GM18517 (cell line): Measurements from ENCODE around the gene URAD.
"Not testable (repeated sequence)": the region's sequence is repeated elsewhere in the genome, so short reads cannot be mapped to it uniquely, and the experiment has no call there.

Experiments
- ATAC-seq: cut with Tn5 transposase; IDR thresholded peaks from one replicate; pipeline ENCODE4 v1.9.1; 2021; ENCODE audit warnings: mild to moderate bottlenecking, moderate library complexity; ENCODE audit not compliant: unreplicated experiment

Gene URAD, protein sequence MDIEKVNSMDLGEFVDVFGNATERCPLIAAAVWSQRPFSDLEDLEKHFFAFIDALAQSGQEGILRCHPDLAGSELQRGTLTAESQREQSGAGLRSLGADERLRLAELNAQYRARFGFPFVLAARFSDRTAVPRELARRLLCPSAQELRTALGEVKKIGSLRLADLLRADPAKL

DNA sequence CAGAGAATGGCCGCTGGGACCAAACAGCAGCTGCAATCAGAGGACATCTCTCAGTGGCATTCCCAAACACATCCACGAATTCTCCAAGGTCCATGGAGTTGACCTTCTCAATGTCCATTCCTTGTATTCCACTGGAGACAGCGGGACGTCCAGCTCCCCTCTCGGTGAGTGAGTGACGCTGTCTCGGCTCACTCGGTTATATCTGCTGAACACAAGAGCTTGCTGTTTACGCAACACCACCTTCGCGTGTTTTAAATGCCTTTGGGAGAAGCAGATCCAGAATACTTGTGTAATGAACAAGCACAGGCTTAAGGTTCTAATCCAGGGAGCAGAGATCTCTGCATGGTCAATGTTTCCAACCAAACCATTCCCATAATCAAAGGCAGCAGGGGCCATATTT, at the start of gene URAD:
Gene URAD, minus strand, starts transcription at position 174 of the 400 bp plus-strand sequence. Its CDS starts 56 bp downstream, at position 118.
- no peak for ATAC-seq

DNA sequence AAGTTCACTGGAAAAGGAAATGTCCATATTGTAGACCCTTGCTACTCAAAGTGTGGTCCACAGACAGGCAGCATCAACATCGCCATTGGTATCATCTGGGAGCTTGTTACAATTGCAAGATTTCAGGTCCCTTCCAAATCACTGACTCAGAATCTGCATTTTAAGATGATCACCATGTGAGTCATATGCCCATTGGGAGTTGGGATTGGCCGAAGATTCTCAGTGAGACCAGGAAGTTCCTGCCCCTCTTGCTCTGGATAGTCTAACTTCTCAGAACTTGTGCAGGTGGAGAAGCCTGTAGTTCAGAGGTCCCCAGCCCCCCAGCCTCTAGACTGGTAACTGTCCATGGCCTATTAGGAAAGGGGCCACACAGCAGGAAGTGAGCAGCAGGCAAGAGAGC, 48.9 kb upstream of the URAD start:
- no peak for ATAC-seq

DNA sequence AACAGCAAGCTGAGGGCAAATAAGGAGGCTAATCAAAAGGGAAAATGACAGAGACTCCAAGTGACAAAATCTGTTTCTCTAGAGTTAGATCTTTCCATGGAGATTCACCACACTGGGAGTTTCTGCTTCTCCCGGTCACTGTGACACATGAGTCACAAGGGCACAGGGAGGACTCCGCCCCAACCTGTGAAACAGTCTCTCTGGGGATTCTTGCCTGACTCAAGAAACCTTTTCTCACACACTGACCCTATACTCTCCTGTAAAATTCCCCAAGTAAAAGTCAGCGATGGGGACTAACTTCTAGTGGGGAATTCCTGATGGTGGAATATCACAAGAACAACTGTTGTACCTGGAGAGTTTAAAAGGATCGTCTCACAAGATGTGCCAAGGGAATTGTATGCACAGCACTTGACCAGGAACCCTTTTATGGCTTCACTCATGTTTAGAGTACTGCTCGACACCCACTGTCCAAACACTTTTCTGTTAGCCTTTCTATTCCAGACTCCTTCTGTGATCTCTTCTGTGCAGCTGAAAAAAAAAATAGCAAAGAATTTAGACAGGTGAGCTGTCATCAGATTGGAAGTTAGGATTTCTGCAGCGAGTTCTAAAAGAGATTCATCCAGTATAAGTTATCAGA, 46.8 kb upstream of the URAD start:
- no peak for ATAC-seq

DNA sequence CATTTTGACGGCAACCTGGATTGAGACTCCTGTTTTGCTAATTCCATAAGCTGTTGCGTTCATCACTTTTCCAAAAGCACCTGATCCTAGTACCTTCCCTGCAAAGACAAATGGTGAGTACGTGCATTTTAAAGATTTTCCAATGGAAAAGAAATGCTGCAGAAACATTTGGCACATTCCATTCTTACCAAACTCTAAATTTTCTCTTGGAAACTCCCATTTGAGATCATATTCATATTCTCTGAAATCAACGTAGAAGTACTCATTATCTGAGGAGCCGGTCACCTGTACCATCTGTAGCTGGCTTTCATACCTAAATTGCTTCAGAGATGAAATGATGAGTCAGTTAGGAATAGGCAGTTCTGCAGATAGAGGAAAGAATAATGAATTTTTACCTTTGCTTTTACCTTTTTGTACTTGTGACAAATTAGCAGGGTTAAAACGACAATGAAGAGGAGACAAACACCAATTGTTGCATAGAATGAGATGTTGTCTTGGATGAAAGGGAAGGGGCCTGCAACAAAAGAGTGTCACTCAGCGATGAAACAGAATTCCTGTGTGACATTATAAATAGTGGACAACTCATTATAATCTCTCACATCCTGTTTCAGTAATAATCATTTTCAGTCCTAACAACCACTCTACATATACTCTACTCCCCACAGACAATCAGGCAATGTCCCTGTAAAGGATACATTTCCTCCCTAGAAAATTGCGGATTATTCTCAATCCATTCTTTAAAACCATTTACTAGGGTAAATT, 45.6 kb upstream of the URAD start:
- no peak for ATAC-seq

DNA sequence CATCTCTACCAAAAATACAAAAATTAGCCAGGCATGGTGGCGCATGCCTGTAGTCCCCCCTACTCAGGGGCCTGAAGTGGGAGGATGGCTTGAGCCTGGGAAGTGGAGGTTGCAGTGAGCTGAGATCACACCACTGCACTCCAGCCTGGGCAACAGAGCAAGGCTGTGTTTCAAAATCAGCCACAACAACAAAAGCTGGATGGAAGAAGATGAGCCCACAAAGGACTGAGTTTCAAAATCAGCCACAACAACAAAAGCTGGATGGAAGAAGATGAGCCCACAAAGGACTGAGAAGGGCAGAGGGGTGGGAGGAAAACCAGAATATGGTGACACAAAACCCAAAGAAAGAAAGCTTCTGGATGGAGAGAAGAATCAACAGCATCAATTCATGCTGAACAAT, 43.9 kb upstream of the URAD start:
- ATAC-seq: not testable (repeated sequence)

DNA sequence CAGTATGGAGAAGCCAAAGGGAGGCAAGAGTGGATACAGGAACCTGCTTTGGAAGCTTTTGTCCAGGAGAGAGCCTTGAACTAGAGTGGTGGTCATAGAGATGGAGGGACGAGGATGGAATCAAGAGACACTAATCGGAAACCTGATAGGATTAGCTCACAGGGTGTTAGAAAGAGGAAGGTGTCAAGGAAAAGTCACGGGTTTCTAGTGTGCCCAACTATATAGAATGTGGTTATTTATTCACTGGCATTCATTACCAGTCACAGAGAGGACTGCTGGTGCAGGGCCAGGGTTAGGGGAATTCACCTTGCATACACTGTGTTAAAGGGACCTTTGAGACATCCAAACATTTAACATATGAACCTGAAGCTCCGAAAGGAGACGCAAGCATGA, 43.4 kb upstream of the URAD start:
- no peak for ATAC-seq

DNA sequence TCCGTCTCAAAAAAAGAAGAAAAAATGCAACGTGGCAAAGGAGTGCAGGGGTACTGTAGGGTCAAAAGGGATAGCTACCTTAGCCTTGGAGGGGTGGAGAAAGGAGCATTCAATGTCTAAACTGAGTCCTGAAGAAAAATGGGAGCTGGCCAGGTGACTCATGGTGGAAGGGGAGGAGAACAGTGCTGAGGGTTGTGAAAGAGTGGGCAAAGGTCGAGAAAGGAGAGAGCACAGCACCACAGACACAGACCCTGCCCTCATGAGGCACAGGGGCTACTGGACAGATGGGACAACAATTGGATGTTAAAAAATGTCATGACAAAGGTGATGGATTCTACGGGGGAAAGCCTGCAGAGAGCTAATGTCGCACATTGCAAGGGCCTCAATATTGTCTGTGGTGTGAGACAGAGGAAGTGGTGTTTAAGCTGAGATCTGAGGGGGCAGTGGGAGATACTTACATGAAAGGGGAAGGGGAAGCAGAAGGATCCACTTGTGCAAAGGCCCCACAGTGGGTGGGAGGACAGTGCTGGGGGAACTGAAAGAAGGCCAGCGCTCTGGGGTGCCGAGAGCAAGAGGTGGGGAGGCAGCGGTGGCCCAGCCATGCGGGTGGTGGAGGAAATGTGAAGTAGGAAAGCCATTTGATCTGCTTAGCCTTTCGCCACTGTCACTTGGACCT, 42.9 kb upstream of the URAD start:
- no peak for ATAC-seq

DNA sequence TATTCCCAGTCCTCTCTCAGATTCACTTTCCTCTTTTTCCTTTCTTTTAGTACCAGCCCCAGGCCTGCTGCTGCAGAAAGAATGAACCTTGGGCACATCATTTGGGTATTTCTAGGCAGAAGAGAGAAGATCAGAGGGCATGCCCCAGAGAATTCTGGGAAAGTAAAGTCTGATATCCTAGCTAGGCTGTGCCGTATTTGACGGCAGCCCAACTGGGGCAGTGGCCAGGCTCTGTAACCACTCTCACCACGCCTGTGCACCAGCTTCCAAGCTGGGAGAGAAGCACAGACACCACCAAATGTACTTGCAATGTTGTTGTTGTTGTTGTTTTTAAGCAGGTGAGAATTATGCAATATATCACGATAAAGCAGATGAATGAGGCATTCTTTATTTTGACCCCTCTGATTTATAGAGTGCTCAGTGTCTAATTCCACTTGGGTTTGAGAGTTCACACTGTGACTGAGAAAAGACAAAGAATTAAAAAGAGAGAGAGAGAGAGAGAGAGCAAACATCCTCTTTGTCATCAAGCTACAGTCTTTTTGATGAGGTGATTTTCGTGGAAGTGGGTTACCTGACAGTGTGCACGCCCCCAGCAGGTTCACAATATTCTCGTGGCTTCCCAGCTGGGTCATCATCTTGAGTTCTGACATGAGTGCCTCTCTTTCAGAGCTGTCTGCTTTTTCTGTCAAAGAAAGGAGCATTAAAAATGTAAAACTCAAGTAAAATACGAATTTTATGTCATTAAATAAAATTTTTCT, 39.3 kb upstream of the URAD start:
- ATAC-seq: no peak

DNA sequence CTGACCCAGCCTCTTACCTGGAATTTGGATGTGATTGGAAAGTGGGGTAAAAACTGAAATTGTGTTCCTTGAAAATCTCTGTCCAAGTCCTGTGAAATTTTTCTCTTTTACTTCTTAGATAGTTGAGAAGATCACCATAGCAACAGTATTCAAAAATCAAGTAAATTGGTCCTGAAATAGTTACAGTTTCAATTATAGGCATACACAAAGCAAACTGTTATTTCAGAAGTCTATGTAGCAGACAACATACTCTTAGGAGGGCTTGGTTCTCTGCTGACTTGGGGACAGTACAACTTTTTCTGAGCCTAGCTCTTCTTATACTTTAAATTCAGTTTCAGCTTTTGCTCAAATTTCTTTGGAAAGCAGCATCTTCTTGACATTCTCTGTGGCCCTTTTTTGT, 38.6 kb upstream of the URAD start:
- ATAC-seq: peak; percentile 48

DNA sequence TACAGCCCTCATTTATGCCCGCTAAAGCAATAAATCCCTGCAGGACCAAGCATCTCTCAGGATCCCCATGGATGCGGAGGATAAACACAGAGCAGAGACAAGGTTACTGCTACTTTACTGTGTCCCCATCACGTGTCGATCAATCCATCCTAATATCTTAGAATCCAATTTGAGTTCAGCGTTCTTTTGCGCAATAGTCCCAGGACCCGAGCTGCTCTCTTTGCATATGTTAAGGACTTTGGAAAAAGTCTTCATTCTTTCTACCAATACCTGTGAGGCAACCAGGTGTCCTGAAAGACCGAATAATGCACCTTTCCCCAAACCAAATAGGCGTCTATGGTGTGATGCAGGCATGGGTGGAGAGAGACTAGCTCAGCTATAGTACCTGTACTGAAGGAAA, 38.0 kb upstream of the URAD start:
- no peak for ATAC-seq

DNA sequence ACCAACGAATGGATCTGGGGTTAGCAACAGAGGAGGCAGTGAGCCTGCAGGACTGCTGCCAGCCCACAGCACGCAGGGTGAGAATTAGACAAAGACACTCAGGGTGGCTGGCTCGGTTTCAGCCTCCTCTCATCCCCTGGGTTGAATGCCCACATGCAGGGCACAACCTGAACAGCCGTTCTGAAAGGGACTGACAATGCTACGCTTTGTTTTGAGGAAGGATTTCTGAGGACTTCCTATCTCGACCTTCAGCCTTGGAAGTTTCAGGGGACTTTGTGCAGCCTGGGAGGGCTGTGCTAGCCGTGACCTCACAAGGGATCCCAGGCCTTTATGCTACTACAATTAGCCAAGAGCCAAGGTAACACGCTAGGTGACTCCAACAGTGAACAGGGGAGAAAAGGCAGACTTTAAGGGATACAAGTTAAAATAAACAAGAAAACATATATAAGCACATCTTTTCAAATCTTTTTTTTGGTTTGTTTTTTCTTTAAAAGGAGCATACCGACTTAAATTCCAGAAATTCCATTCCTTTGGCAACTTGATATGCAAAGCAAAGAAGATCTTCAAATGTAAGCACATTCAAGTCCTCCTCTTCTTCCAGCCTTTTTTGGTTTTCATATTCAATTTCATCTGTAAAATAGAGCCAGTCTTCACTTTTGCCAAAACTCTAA, 34.5 kb upstream of the URAD start:
- no peak for ATAC-seq

DNA sequence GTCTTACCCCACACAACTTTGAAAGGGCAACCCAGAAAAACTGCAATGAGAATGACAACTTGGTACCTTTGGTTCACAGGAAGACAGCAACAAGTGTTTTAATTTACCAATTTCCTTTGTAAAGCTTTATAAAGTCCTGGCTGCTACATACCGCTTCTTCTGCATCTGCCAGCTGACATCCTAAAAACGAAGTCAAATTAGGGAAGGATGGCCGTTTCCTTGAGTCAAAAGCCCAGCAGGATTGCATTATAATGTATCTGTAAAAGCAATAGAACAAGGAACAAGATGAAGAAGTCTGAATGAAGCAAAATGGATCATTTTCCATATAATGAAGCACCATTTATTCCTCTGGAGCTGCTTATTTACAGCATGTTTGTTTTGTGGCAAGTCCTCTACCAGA, 25.8 kb upstream of the URAD start:
- ATAC-seq: no peak

DNA sequence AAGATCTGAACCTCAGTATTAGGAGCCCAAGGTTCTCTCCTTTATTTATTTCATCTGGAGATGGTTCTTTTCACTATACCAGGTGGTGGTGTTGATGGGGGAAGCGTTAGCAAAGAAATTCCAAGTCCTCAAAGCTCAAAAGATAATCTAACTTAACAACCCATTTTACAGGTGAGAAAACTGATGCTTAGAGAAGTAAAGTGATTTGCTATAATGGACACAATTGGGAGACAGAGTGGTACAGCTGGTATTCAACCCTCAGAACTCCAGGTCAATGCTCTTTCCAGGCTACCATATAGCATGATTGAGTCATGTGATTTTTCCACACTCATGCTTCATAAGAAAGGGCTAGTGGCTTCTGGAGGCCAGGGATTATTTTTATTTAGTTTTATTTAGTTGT, 25.0 kb upstream of the URAD start:
- ATAC-seq: no peak

DNA sequence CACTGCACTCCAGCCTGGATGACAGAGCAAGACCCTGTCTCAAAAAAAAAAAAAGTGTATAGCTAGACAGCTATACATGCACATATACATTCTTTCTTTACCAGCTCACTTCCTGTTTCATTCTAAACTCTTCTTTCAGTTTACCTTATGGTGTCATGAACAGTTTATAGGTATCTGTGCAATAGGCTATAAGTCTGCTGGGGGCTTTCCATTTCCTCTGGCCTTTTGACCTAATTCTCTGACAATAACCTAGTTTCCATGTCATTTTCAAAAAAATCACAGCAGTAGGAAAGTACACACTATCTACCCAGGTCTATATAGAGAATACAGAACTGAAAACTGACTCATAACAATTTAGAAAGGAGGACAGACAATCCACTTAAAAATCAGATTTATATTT, 24.4 kb upstream of the URAD start:
- ATAC-seq: peak; percentile 98

DNA sequence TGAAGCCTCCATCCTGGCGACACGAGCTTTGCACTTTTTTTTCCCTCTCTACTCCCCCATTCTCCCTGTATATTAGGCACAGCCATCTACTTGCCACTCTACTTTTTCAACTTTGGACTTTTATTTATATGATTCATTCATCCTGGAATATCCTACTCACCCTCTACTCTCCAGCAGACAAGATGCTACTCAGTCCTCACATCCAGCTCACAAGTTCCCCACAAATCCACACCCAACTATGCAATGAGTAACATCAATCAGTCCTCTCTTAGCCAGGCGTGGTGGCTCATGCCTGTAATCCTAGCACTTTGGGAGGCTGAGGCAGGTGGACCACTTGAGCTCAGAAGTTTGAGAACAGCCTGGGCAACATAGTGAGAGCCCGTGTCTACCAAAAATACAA, 23.9 kb upstream of the URAD start:
- no peak for ATAC-seq

DNA sequence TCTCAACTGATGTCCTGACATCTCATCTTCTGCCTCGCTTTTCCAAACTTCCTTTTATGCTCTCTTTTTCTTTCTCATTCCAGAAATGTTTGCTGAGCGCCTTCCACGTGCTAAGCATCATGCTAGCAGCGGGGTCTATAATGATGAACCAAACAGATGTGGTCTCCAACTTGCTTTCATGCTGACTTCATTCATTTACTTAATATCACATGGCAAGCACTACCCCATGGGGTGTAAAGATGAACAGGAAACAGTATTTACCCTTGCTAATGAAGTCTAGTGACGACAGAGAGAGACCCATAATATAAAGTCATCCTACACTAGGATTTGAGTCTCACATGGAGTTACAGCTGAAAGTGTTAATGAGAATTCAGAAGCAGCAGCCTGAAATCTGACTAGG, 21.6 kb upstream of the URAD start:
- no peak for ATAC-seq

DNA sequence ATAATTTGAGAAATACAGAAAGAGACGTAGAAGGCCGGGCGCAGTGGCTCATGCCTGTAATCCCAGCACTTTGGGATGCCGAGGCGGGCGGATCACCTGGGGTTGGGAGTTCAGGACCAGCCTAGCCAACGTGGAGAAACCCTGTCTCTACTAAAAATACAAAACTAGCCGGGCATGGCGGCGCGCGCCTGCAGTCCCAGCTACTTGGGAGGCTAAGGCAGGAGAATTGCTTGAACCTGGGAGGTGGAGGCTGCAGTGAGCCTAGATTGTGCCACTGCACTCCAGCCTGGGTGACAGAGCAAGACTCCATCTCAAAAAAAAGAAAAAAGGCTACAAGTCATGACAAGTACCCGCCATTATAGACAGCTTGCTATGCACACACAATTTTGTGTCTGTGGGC, 16.5 kb upstream of the URAD start:
- ATAC-seq: not testable (repeated sequence)

DNA sequence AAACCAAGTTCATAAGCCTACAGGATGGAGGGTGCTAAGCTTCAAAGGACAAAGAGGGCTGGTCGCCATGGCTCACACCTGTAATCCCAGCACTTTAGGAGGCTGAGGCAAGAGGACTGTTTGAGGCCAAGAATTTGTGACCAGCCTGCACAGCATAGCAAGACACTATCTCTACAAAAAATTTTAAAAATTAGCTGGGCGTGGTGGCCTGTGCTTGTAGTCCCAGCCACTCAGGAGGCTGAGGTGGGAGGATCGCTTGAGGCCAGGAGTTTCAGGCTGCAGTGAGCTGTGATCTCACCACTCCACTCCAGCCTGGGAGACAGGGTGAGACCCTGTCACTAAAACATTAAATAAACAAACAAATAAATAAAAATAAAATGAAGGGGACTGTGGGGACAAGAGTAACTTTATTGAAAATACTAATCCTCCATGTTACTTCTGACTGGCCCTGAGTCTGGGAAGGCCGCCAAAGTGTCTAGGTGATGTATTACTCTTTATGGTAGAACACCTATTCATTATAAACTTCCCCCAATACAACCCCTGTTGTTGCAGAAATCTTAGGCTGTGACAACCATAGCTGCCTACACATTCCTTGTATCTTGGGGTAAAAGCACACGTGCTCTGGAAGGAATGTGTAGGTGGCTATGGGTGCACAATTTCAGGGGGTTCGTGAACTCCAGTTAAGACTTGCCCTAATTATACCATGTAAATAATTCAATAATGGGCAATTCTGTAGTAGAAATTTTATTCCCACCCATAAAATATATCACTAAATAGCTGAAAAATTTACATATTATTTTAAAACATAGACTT, 14.6 kb upstream of the URAD start:
- ATAC-seq: no peak

DNA sequence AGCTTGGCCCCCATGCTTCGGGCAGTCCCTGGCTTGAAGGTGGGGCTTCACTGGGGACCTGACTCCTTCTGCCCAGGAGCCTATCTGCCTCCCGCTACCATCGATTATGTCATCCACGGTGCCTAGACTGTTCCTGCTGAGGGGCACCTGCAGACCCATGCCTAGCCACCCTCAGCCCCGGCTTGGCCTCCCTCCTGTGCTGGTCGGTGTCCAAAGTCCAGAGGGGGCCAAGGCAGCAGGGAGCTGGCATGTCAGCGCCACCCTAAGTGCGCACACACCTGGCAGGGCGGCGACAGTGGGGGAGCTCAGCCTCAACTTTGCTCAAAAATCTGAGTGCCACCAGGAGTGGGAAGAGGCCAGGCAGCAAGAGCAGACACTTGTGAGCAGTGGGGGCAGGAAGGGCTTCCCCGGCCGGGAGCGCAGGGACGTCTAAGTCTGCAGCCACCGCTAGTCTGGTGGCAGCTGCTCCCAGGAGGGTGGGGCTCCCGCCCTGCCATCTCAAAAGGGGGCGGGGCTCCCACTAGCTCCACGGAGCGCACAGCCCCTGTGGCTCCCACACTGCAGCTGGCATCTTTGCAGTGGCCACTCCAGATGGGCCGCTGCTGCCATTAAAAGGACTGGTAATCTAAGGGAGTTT, 13.5 kb upstream of the URAD start:
- ATAC-seq: no peak
